HL-60 (cell line): Measurements from ENCODE around the gene EYA3.

Experiments used
- DNase-seq, 2 experiments: peaks; one replicate each; pipeline ENCODE4 v3.0.0-alpha.2; 2010 to 2020; ENCODE audit warnings: low read depth in 1 of 2, low spot score in 1 of 2
- H3K27ac ChIP-seq: fragments of 250-450 bp; sonication (Bioruptor Pico); replicated peaks from 2 replicates; pipeline ENCODE4 v1.5.1; 2020; ENCODE audit warnings: mild to moderate bottlenecking, moderate library complexity
- H3K27me3 ChIP-seq: fragments of 250-450 bp; sonication (Bioruptor Pico); 2 replicates; pipeline ENCODE4 v1.5.1; 2021; ENCODE audit warnings: mild to moderate bottlenecking, moderate library complexity; ENCODE audit not compliant: insufficient read depth, poor library complexity, severe bottlenecking
- H3K4me3 ChIP-seq: replicated peaks from 2 replicates; pipeline ENCODE4 v1.5.1; 2011; ENCODE audit warnings: mild to moderate bottlenecking, control low read depth, low read length; ENCODE audit not compliant: insufficient read depth
- CTCF ChIP-seq: IDR thresholded peaks from one replicate; pipeline ENCODE4 v1.5.1; 2011; ENCODE audit warnings: low read length, control low read depth, inconsistent platforms; ENCODE audit not compliant: insufficient read depth
- GABPA ChIP-seq: IDR thresholded peaks from 2 replicates; pipeline ENCODE4 v1.6.1; 2012; ENCODE audit warnings: low read depth
- POLR2AphosphoS5 ChIP-seq: IDR thresholded peaks from 2 replicates; pipeline ENCODE4 v1.6.1; 2012; ENCODE audit warnings: low read depth
- SPI1 ChIP-seq: IDR thresholded peaks from 2 replicates; pipeline ENCODE4 v1.6.1; 2012; ENCODE audit warnings: low read depth, mild to moderate bottlenecking, borderline replicate concordance
- TF ChIP-seq, protein P1 (sequence below): IDR thresholded peaks from 2 replicates; pipeline ENCODE4 v1.6.1; 2012; ENCODE audit warnings: low read depth; ENCODE audit not compliant: insufficient replicate concordance

The EYA3 gene

DNA sequence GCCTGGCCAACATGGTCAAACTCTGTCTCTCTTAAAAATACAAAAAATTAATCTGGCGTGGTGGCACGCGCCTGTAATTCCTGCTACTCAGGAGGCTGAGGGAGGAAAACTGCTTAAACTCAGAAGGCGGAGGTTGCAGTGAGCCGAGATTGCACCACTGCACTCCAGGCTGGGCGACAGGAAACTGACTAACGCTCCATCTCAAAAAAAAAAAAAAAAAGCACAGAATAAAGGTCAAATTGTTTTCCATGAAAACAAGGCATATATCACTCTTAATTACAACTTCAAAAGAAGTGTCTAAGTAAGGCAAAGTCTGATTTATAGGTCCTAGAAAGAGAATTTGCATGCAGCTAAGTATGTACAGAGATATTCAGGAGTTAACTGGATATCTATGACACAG is 25.6 kb downstream of the EYA3 start:
- peak in 1 of 2 experiments; percentile 53 for DNase-seq
- Histone ChIP-seq H3K27ac (no peak overlapping the region), H3K4me3 (no peak overlapping the region), H3K27me3 (no peaks in the 10 kb centered on the region)
- TF ChIP-seq GABPA: no peak
- TF ChIP-seq POLR2AphosphoS5: no peak
- TF ChIP-seq, protein P1, sequence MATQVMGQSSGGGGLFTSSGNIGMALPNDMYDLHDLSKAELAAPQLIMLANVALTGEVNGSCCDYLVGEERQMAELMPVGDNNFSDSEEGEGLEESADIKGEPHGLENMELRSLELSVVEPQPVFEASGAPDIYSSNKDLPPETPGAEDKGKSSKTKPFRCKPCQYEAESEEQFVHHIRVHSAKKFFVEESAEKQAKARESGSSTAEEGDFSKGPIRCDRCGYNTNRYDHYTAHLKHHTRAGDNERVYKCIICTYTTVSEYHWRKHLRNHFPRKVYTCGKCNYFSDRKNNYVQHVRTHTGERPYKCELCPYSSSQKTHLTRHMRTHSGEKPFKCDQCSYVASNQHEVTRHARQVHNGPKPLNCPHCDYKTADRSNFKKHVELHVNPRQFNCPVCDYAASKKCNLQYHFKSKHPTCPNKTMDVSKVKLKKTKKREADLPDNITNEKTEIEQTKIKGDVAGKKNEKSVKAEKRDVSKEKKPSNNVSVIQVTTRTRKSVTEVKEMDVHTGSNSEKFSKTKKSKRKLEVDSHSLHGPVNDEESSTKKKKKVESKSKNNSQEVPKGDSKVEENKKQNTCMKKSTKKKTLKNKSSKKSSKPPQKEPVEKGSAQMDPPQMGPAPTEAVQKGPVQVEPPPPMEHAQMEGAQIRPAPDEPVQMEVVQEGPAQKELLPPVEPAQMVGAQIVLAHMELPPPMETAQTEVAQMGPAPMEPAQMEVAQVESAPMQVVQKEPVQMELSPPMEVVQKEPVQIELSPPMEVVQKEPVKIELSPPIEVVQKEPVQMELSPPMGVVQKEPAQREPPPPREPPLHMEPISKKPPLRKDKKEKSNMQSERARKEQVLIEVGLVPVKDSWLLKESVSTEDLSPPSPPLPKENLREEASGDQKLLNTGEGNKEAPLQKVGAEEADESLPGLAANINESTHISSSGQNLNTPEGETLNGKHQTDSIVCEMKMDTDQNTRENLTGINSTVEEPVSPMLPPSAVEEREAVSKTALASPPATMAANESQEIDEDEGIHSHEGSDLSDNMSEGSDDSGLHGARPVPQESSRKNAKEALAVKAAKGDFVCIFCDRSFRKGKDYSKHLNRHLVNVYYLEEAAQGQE: no peak
- TF ChIP-seq SPI1: no peak
- no peak for TF ChIP-seq CTCF

- peak in 1 of 2 experiments; percentile 47 for DNase-seq
- Histone ChIP-seq H3K27me3 (no peaks in the 10 kb centered on the region), H3K27ac (peak overlapping the region; percentile 36), H3K4me3 (no peak overlapping the region)
- TF ChIP-seq SPI1 (no peak), GABPA (no peak), CTCF (no peak), POLR2AphosphoS5 (no peak)
- TF ChIP-seq, protein P1: no peak
Measured at GRCh38 chr1:28058971-28059878, 29.2 kb downstream of the EYA3 start.

DNA sequence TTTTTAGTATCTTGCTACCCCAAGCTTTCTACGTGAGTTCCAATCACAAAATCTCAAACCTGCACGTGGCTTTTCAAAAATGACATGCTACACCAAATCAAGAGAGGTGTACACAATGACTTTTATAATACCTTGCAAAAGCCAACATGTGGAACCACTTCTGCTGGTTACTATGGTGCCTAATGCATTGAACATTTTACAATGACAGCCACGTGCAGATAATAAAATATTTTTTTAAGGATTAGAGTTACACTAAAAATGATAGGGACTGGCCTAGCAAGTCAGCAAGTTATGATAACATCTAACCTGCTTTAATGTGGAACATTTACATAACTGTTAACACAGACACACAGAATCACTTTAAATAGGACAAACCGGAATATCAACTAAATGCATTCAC is 30.2 kb downstream of the EYA3 start:
- TF ChIP-seq GABPA: no peak
- TF ChIP-seq, protein P1: no peak
- TF ChIP-seq CTCF: no peak
- no peak for TF ChIP-seq POLR2AphosphoS5
- TF ChIP-seq SPI1: no peak
- no peak overlapping the region for H3K27ac ChIP-seq
- H3K27me3 ChIP-seq: no peaks in the 10 kb centered on the region
- no peak overlapping the region for H3K4me3 ChIP-seq
- no peak for DNase-seq
